WTC11 (cell line): ENCODE measurements around the gene MTF2. TPM values are rescaled to one million over a fixed set of nuclear protein-coding genes. Genes with fewer than 3 reads are reported as not detected.

Experiments used
- ATF6 ChIP-seq: sonication (generic); formaldehyde crosslinking; IDR thresholded peaks from 2 replicates; pipeline ENCODE4 v1.8.1; 2023; ENCODE audit warnings: mild to moderate bottlenecking, missing genetic modification reagents
- CTCF ChIP-seq: fragments of 200-600 bp; IDR thresholded peaks from 2 replicates; pipeline ENCODE4 v1.8.0; 2022; ENCODE audit warnings: antibody characterized with exemption
- ELF4 ChIP-seq: sonication (generic); formaldehyde crosslinking; IDR thresholded peaks from 2 replicates; pipeline ENCODE4 v1.8.1; 2022; ENCODE audit warnings: low read depth, mild to moderate bottlenecking, moderate library complexity, missing genetic modification reagents
- ETV6 ChIP-seq: sonication (generic); formaldehyde crosslinking; IDR thresholded peaks from 2 replicates; pipeline ENCODE4 v1.8.1; 2022; ENCODE audit warnings: mild to moderate bottlenecking, missing genetic modification reagents
- GRHL2 ChIP-seq: fragments of 250-450 bp; sonication (Bioruptor Pico); IDR thresholded peaks from 2 replicates; pipeline ENCODE4 v1.8.0; 2022; ENCODE audit warnings: mild to moderate bottlenecking, moderate library complexity; ENCODE audit not compliant: insufficient replicate concordance, severe bottlenecking
- HMGA2 ChIP-seq: fragments of 250-450 bp; sonication (Bioruptor Pico); IDR thresholded peaks from 2 replicates; pipeline ENCODE4 v1.4.0; 2021; ENCODE audit warnings: mild to moderate bottlenecking, moderate library complexity
- IRF1 ChIP-seq: sonication (generic); formaldehyde crosslinking; IDR thresholded peaks from 2 replicates; pipeline ENCODE4 v1.8.0; 2023; ENCODE audit warnings: missing genetic modification reagents
- JAZF1 ChIP-seq: fragments of 250-450 bp; sonication (Bioruptor Pico); IDR thresholded peaks from 2 replicates; pipeline ENCODE4 v1.9.0; 2021; ENCODE audit warnings: moderate library complexity, mild to moderate bottlenecking, inconsistent platforms
- JUN ChIP-seq: sonication (generic); formaldehyde crosslinking; IDR thresholded peaks from 2 replicates; pipeline ENCODE4 v1.8.0; 2023; ENCODE audit warnings: mild to moderate bottlenecking, missing genetic modification reagents
- MXD4 ChIP-seq: fragments of 250-450 bp; sonication (Bioruptor Pico); IDR thresholded peaks from 2 replicates; pipeline ENCODE4 v1.8.0; 2021; ENCODE audit warnings: mild to moderate bottlenecking, moderate library complexity, borderline replicate concordance
- NFE2L1 ChIP-seq: sonication (generic); formaldehyde crosslinking; IDR thresholded peaks from 2 replicates; pipeline ENCODE4 v1.8.1; 2023; ENCODE audit warnings: missing genetic modification reagents
- NR1H2 ChIP-seq: sonication (generic); formaldehyde crosslinking; IDR thresholded peaks from 2 replicates; pipeline ENCODE4 v1.9.0; 2021; ENCODE audit warnings: mild to moderate bottlenecking, moderate library complexity, missing genetic modification reagents
- OVOL2 ChIP-seq: fragments of 250-450 bp; sonication (Bioruptor Pico); IDR thresholded peaks from 2 replicates; pipeline ENCODE4 v1.9.0; 2021; ENCODE audit warnings: mild to moderate bottlenecking, borderline replicate concordance
- RORB ChIP-seq: fragments of 250-450 bp; sonication (Bioruptor Pico); IDR thresholded peaks from 2 replicates; pipeline ENCODE4 v1.9.0; 2021; ENCODE audit warnings: mild to moderate bottlenecking
- ZBTB21 ChIP-seq: sonication (generic); formaldehyde crosslinking; IDR thresholded peaks from 2 replicates; pipeline ENCODE4 v1.8.1; 2023; ENCODE audit warnings: mild to moderate bottlenecking, missing genetic modification reagents, borderline replicate concordance
- ZNF219 ChIP-seq: sonication (generic); formaldehyde crosslinking; IDR thresholded peaks from 2 replicates; pipeline ENCODE4 v1.8.0; 2023; ENCODE audit warnings: missing genetic modification reagents, mild to moderate bottlenecking, borderline replicate concordance
- ZNF281 ChIP-seq: sonication (generic); formaldehyde crosslinking; IDR thresholded peaks from 2 replicates; pipeline ENCODE4 v1.8.0; 2023; ENCODE audit warnings: mild to moderate bottlenecking, missing genetic modification reagents
- ZNF317 ChIP-seq: sonication (generic); formaldehyde crosslinking; IDR thresholded peaks from 2 replicates; pipeline ENCODE4 v1.8.1; 2023; ENCODE audit warnings: low read depth, mild to moderate bottlenecking, moderate library complexity, missing genetic modification reagents, borderline replicate concordance
- ZNF671 ChIP-seq: fragments of 250-450 bp; sonication (Bioruptor Pico); IDR thresholded peaks from 2 replicates; pipeline ENCODE4 v1.8.0; 2021; ENCODE audit warnings: mild to moderate bottlenecking
- ZSCAN18 ChIP-seq: fragments of 250-450 bp; sonication (Bioruptor Pico); IDR thresholded peaks from 2 replicates; pipeline ENCODE4 v2.1.2; 2022; ENCODE audit warnings: mild to moderate bottlenecking, moderate library complexity
- total RNA-seq: library from RNA; stranded (reverse); gene quantifications from 3 replicates; pipeline ENCODE4 v1.2.3, GENCODE V29; 2021
- TF ChIP-seq, protein P1 (sequence below): fragments of 250-450 bp; sonication (Bioruptor Pico); conservative IDR thresholded peaks from 2 replicates; pipeline ENCODE4 v1.9.0; 2021; ENCODE audit warnings: mild to moderate bottlenecking
- TF ChIP-seq, protein P2 (sequence below): fragments of 250-450 bp; sonication (Bioruptor Pico); IDR thresholded peaks from 2 replicates; pipeline ENCODE4 v1.9.0; 2021; ENCODE audit warnings: mild to moderate bottlenecking
- TF ChIP-seq, protein P3 (sequence below): sonication (generic); formaldehyde crosslinking; IDR thresholded peaks from 2 replicates; pipeline ENCODE4 v1.8.0; 2022; ENCODE audit warnings: mild to moderate bottlenecking, missing genetic modification reagents

The MTF2 gene
- total RNA-seq, 1 experiment from 2014 or later = 111 TPM

DNA sequence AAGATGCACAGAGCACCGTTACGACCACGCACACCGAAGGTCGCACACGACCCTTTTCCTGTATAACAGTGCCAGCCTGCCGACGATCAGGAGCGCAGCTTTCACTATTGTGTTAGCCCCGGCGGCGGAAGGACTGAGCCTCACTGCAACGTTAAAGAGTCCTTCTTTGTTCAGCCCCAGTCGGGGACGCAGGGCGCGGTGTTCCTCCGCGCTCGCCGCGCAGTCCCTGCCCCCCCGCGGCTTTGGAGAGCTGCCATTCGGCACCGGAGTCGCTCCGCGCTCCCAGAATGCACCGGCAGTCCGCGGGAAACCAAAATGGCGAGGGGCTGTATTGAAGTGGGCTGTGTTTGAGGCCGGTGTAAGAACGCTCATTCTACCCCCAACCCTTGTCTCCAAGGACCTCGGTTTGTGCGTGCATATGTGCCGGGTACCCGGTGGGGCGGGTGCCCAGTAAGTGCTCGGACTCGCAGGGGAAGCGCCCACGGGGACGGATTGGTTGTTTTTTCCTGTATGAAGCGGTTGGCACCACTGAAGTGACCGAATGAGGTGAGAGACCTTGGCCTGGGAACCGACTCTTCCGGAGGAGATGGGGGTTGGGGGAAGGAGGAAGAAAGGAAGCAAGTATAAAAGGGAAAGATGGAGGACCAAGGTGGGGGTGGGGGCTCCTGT lies at the start of gene MTF2 (continued):
- TF ChIP-seq, protein P1, sequence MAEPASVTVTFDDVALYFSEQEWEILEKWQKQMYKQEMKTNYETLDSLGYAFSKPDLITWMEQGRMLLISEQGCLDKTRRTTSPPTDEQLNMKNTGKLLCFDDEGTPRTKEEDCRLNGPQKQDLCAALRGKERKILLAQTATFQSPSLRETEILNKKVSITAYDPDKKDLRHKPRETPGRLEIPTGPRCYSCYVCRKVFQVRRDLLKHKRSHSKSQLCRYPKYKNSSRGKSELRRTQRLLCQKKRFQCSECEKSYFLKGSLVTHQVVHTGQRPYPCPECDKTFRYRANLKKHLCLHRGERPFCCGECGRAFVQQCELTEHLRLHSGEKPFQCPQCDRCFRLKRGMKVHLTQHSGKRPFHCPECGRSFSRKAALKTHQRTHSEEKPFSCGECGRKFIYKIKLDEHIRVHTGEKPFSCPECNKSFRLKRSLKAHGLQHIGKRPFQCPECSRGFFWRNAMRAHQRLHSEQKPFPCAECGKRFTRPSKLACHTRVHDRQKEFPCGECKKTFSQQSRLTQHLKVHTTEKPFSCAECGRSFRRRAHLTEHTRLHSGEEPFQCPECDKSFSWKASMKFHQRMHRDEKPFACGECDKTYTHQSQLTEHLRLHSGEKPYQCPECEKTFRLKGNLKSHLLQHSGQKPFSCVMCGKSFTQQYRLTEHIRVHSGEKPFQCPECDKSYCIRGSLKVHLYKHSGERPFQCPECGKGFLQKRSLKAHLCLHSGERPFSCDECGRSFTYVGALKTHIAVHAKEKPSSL (CRISPR knock-in tag) = no peak
- no peak for TF ChIP-seq JAZF1 (CRISPR knock-in tag)
- TF ChIP-seq, protein P2, sequence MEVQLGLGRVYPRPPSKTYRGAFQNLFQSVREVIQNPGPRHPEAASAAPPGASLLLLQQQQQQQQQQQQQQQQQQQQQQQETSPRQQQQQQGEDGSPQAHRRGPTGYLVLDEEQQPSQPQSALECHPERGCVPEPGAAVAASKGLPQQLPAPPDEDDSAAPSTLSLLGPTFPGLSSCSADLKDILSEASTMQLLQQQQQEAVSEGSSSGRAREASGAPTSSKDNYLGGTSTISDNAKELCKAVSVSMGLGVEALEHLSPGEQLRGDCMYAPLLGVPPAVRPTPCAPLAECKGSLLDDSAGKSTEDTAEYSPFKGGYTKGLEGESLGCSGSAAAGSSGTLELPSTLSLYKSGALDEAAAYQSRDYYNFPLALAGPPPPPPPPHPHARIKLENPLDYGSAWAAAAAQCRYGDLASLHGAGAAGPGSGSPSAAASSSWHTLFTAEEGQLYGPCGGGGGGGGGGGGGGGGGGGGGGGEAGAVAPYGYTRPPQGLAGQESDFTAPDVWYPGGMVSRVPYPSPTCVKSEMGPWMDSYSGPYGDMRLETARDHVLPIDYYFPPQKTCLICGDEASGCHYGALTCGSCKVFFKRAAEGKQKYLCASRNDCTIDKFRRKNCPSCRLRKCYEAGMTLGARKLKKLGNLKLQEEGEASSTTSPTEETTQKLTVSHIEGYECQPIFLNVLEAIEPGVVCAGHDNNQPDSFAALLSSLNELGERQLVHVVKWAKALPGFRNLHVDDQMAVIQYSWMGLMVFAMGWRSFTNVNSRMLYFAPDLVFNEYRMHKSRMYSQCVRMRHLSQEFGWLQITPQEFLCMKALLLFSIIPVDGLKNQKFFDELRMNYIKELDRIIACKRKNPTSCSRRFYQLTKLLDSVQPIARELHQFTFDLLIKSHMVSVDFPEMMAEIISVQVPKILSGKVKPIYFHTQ (CRISPR knock-in tag) = no peak; the same call in 1 of the 2 replicates
- TF ChIP-seq ZNF219 (CRISPR knock-in tag) = no peak
- no peak for TF ChIP-seq NR1H2 (CRISPR knock-in tag)
- TF ChIP-seq ELF4 (CRISPR knock-in tag) = peak; percentile 95
- no peak for TF ChIP-seq CTCF
- peak; percentile 93 for TF ChIP-seq ZNF281 (CRISPR knock-in tag)
- no peak for TF ChIP-seq ZSCAN18 (CRISPR knock-in tag)
- TF ChIP-seq OVOL2 (CRISPR knock-in tag) = no peak
- TF ChIP-seq GRHL2 (CRISPR knock-in tag) = no peak
- TF ChIP-seq, protein P3, sequence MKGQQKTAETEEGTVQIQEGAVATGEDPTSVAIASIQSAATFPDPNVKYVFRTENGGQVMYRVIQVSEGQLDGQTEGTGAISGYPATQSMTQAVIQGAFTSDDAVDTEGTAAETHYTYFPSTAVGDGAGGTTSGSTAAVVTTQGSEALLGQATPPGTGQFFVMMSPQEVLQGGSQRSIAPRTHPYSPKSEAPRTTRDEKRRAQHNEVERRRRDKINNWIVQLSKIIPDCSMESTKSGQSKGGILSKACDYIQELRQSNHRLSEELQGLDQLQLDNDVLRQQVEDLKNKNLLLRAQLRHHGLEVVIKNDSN = no peak; the same call in none of the 2 replicates
- peak; percentile 89; the same call in 1 of the 2 replicates for TF ChIP-seq NFE2L1
- peak; percentile 16; the same call in 1 of the 2 replicates for TF ChIP-seq JUN (CRISPR knock-in tag)
- TF ChIP-seq HMGA2 = no peak
- TF ChIP-seq ZNF317 (CRISPR knock-in tag) = peak; percentile 73
- no peak for TF ChIP-seq RORB (CRISPR knock-in tag)
- TF ChIP-seq ZNF671 (CRISPR knock-in tag) = no peak
- peak; percentile 99 for TF ChIP-seq ETV6 (CRISPR knock-in tag)
- peak; percentile 95 for TF ChIP-seq ZBTB21 (CRISPR knock-in tag)
- peak; percentile 94 for TF ChIP-seq IRF1 (CRISPR knock-in tag)
- no peak for TF ChIP-seq MXD4 (CRISPR knock-in tag)
- no peak for TF ChIP-seq ATF6 (CRISPR knock-in tag)
